Stimulated activated CD4-positive, alpha-beta T cell treated with anti-CD3 and anti-CD28 coated beads, Interleukin-1b, Interleukin-23, amount 100 ng/mL, for 48 hours (primary cell): ENCODE measurements around the gene SEC22C.
A peak's percentile ranks its signal among the peaks of the same experiment; 100 is the strongest.
"Not testable (repeated sequence)": the region's sequence is repeated elsewhere in the genome, so short reads cannot be mapped to it uniquely, and the experiment has no call there.

Experiments
- DNase-seq: peaks from one replicate; pipeline ENCODE4 v3.0.0-alpha.2; 2020

The SEC22C gene, protein sequence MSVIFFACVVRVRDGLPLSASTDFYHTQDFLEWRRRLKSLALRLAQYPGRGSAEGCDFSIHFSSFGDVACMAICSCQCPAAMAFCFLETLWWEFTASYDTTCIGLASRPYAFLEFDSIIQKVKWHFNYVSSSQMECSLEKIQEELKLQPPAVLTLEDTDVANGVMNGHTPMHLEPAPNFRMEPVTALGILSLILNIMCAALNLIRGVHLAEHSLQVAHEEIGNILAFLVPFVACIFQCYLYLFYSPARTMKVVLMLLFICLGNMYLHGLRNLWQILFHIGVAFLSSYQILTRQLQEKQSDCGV

DNA sequence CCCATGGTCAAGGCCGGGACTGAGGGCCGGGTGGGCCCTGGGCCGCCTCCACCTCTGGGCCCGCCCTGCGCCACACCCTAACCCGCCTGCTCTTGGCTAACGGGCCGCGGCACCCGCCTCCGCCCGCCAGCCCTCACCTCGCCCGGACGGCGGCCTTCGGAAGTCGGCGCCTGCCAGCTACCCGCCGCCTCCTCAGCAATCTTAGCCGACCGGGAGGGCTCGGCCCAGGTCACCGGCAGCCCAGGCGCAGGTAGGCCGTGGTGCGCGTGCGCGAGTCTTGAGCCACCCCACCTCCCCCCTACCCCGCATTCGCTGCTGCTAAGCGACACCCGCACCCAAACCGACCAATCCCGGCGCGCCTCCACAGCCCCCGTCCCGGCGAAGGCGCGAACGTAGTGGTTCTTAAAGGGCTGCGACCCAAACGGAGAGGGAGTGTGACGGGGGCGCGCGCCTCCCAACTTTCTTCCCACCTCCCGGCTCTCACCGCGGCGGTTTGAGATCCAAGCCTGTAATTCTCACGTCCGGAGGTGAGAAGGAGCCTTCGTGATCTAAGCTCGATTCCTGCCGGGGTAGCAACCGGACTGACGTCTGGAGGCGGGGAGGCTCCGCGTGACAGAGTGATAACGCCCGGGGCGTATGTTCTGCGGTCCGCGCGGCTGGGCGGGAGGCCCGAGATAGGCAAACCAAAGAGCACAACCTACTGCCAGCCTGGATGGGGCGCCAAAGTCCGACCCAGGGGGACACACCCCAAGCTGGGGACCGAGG, at the start of gene SEC22C:
Gene SEC22C (minus strand): TSS at position 259 of the 765 bp plus-strand sequence. CDS start 12,921 bp downstream, outside the sequence.
- peak; percentile 96 for DNase-seq

DNA sequence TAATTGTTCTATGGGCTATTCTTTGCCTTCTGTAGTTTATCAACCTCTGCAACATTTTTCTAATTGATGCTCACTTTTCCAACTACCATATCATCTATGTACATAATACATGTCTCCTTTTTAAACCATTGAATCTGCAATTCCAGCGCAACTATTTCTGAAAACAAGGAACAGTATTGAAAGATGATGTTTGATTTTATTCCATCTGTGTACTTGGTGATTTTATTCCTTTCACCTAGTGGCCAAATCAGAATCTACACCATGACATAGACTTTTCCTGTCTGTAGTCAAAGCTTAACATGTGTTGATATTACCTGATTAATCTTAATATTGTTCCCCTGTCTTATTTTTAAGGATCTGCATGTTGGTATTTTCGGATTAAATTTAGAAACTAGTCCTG, 31.7 kb upstream of the SEC22C start:
- DNase-seq = no peak

DNA sequence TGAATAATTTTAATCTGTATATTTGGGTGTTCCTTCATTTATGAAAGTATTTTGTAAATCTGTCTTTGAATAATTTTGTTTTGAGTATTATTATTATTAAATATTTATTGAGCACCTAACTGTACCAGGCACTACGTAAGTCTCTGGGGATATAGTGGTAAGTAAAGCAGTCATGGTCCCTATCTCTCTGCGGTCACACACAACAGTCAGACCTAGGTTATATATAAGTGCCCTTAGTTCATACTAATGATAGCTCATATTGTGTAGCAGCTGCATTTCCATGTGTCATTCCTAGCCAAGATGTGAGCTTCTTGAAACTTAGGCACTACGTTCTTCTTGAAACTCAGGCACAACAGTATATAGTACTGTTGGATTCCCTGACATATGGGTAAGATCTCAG, 31.2 kb upstream of the SEC22C start:
- no peak for DNase-seq

DNA sequence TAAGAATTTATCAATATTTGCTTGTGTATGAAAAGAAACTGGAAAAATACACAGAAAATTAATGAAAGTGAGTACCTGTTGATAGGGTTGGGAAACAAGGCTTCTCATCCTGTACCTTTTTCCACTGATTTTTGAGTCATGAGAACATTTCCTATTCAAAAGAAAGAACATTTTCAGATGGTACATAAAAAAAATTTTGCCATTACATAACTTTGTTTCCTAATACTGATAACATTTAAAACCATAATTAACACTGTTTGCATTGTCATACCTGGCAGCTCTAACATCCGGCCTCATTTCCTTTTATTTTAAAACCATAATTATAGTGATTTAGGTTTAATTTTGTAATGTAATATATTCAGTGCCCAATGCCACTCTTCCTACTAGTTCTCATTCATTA, 30.4 kb upstream of the SEC22C start:
- no peak for DNase-seq

DNA sequence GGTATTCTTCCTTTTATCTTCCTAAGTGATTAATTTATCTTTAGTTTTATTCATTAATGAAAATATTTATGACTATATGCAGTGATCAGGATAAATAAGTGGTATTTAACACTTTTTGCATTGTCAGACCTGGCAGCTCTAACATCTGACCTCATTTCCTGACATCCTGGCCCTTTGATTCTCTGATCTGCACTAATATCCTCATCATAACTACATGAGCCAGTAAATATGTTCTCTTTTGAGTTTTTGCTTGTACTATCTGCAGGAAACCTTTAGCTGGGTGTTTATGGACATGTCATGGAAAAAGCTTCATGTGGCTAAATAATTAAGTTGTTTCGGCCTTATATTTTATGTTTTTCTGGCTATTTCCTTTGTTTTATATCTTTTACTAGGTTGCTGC, 29.2 kb upstream of the SEC22C start:
- no peak for DNase-seq

DNA sequence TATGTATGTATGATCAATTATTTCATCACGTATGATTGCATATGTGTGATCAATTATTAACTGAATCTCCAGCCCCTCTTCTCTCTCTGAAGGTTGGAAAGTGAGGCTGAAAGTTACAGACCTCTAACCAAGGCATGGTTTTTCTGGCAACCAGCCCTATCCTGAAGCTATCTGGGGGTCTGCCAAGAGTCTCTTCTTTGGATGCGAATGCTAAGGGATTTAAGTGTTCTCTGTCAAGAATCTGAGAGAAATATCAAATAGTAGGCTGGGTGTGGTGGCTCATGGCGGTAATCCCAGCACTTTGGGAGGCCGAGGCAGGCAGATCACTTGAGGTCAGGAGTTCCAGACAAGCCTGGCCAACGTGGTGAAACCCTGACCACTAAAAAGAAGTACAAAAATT, 26.8 kb upstream of the SEC22C start:
- no peak for DNase-seq

DNA sequence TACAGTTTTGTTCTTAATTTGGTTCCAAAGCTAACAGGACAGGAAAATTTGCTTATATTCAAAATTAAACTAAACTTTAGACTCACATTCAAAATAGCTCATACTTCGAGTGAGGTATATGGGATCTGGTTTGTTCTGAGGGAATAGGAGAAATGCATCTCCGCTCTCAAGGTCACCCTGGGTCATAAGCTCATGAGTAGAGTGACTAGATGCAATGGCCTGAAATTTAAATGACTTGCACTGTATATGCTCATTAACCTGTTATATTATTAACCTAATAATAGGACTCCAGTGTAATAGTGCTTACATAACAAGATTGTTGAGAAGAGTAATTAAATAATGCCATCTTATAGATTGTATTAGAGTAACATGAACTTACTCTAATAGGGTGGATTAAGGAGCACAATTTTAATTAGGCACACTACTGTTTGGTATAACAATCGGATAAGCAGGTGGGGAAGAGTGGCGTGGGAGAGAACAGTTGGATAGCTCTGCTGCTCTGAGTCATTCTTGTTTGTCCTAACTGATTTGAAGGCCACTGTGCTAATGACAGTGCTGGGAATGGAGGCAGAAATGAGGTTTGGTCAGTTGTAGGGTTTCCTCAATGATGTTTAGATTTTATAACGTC, 23.9 kb upstream of the SEC22C start:
- DNase-seq = no peak

DNA sequence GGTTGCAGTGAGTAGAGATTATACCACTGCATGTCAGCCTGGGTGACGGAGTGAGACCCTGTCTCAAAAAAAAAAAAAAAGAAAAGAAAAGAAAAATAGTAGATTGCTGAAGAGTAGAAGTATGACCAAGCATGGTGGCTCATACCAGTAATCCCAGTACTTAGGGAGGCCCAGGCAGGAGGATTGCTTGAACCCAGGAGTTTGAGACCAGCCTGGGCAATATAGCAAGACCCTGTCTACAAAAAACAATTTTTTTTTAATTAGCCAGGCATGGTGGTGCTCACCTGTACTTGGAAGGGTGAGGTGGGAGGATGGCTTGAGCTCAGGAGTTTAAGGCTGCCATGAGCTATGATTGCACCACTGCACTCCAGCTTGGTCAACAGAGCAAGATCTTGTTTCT, 21.2 kb upstream of the SEC22C start:
- no peak for DNase-seq

DNA sequence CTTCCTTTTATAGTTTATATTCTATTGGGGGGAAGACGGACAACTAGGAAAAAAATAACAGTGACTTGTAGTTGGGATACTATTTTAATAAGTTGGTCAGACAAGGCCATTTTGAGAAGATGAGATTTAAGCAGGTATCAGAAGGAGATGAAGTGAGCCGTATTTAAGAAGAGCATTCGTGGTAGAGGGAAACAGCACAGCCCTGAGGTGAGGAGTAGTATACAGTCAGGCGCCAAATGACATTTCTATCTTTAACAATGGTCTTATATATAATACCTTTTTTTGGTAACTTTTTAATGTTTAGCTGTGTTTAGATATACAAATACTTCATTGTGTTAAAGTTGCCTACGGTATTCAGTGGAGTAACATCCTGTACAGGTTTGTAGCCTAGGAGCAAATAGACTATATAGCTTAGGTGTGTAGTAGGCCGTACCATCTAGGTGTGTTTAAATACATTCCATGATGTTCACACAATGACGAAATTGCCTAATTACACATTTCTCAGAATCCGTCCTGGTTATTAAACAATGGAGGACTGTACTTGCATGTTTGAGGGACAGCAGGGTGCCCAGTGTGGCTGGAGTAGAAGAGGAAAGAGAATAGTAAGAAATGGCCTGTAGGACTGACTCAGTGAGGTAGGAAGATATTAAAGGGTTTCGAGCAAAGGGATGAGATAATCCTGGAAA, 20.3 kb upstream of the SEC22C start:
- no peak for DNase-seq

DNA sequence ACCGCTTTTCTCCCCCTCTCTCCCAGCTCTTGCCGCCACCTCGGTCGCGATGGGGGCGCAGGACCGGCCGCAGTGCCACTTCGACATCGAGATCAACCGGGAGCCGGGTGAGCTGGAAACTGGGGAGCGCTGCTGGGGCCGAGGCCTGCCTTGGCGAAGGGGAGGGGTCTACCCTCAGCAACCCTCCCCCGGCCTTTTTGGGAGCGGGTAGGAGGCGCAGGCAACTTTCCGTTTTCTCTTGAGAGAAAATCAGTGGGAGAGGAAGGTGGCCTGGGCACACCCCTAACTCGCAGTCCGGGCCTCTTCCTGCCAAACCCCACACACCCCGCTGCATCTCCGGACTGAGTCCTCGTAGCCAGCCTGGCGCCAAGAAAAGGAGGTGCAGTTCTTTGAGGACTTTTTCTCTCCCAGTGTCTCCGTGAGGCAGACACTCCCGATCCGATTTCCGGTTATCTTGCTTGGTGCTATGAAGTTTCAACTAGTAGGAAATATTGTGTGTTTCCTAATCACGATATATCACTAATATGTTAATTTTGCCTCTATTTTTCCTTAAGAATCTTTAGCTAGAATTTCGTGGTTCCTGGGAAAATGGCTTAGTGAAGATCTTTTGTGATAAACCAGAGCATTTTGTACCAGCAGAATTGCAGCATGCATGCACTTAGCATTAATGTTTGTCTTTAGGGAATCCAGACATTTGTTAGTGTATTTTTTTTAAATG, 19.4 kb upstream of the SEC22C start:
- peak; percentile 66 for DNase-seq

DNA sequence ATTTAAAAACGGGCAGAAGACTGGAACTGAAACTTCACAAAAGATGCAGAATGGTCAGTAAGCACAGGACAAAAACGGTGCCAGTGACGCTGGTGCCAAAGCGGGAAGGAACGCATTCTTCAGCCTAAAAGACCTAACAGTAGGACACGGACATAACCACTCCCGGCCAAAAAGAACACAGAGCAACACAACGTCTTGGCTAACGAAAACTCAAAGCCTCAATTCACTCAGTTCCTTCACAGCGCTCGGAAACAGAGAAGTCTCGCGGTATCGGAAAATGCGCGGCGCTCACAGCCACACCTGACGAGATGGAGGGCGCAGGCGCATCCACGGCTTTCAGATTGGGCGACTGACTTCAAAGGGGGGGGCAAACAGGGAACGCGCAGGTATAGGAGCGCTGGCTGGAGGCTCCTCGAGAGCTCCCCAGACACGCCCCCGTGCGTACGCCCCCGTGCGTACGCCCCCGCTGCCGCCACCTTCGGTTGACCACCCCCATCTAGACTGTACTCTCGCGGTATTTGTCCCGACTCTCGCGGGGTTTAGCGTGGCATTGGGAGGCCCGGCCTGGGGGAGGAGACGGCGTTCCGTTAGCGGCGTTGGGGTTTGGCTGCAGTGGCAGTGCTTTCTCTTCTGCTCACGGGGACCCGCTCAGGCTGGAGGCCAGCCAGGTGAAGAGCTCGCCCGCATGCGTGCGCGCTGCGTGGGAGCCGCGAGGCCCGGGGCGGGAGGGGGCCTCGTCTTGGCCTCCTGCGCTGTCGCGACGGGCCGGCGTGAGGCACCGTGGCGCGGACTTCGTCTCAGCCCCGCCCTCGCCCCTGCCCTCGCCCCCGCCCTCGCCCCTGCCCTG, 18.6 kb upstream of the SEC22C start, which contains the start of gene NKTR:
Gene NKTR (plus strand): TSS at position 576 of the 847 bp plus-strand sequence. CDS start 321 bp downstream, outside the sequence.
- peak; percentile 99 for DNase-seq

DNA sequence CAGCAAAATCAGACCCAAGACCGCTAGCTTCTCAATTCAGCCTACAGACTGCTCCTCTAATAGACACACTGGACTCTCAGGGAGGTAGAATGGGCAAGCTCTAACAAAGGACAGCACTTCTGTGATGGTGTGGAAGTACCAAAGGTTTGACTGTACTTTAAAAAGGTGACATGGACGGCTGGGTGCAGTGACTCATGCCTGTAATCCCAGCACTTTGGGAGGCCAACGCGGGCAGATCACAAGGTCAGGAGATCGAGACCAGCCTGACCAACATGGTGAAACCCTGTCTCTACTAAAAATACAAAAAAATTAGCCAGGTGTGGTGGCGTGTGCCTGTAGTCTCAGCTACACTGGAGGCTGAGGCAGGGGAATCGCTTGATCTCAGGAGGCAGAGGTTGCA, 15.3 kb upstream of the SEC22C start:
- not testable (repeated sequence) for DNase-seq

DNA sequence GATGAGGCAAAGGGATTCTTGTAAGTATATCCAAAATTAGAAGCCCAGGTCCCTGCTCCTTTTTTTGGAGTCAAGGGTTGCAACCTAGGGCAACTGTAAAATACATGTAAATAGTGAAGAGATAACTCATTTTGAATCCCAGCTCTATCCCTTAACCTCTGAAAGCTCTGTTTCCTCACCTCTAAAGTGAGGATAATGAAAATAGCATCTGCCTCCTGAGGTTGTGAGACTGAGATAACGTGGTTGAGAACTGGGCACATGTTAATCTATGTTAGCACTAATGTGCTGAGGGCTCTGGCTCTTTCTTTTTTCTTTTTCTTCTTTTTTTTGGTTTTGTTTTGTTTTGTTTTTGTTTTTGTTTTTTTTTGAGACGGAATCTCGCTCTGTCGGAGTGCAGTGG, 13.9 kb upstream of the SEC22C start:
- no peak for DNase-seq

DNA sequence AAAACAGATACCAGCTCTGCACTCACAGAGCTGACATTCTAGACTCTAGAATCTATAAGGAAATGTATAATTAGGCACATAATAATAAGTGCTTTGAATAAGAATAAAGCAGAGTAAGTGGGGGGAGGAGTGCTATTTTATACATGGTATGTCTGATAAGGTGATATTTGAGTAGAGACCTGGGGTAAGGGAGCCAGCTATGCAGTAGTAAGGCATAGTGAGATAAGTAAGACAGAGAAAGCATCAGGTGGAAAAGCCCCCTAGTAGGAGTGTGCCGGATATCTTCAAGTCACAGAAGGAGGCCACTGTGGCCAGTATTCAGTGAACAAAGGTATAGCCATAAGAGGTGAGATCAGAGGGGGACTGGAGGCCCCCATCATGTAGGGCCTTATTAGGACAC, 11.9 kb upstream of the SEC22C start:
- DNase-seq = no peak

DNA sequence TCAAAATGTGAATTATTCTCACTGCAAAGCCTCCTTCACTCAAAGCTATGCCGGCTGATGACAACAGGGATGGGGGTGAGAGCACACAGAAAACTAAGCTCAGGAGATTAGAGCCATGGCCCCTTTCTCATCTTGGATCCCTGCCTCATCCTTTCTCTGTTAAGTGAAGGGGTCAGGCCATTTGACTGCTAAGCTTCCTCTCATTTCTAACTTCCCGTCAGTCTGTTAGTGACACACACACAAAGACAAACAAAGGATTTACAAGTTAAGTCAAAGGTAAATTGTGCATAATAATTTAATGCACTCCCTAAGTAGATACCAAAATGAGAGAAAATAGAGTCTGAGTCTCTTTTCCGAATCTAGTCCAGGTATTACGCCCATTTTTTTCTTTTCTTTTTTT, 10.0 kb upstream of the SEC22C start:
- DNase-seq = no peak

DNA sequence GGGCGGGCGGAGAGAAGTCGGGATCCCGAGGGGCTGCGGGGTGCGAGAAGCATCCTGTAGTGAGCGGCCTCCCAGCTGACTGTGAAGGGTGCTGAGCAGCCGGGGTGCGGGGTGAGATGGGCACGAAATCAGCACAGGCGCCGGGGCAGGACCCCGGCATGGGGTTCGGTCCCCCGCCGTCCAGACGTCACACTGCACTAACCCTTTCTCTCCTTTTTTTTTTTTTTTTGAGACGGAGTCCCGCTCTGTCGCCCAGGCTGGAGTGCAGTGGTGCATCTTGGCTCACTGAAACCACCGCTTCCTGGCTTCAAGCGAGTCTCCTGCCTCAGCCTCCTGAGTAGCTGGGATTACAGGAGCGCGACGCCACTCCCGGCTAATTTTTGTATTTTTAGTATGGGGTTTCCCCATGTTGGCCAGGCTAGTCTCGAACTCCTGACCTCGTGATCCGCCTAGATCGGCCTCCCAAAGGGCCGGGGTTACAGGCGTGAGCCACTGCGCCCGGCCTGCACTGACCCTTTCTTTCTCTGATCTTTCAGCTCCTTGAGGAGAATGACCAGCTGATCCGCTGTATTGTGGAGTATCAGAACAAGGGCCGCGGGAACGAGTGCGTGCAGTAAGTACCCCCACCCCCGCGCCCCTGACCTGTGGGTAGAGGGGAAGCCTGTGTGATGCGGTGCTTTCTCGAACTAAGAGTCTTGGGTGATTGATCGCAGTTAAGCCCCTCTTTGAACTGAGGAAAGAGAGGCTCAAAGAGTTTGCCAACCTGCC, 9.4 kb upstream of the SEC22C start:
- DNase-seq = no peak

DNA sequence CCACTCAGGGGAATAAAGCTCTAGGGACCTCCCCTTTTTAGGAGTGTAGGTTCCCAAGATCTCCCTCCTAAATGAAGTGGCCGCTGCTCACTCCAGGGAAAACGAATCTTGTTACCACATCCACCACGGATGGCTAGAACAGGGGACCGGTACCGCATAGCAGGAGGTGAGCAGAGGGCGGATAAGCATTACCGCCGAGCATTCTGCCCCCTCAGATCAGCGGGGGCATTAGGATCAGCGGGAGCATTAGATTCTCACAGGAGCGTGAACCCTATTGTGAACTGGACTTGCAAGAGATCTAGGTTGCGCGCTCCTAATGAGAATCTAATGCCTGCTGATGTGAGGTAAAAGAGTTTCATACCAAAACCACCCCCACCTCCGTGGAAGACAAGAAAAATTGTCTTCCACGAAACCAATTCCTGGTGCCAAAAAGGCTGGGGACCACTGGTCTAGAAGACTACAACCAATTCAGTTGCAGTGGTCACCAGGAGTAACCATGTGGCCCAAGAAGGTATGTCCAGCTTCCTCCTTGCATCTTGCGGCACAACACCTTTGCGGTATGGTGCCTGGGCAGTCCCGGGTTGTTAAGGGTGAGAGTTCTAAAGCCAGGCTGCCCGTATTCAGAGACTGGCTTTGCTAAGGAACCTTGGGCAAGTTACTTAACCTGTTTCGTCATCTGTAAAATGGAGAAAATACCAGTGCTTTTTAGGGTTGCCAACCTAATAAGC, 7.8 kb upstream of the SEC22C start:
- no peak for DNase-seq

DNA sequence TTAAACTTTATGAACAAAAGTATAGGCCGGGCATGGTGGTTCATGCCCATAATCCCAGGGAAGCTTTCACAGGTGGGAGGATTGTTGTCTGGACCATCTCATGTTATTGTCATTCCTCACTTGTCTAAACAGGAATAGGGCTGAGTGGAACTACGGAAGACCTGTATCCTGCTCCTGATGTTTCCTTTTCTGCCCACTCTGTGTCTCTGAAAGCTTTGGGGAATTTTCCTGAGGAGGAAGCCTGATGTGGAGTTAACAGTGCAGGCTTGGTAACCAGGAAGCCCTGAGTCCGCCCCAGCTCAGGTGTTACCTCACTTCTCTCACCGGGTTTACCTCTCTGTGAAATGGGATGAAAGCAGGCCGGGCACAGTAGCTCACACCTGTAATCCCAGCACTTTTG, 6.9 kb upstream of the SEC22C start:
- no peak for DNase-seq

DNA sequence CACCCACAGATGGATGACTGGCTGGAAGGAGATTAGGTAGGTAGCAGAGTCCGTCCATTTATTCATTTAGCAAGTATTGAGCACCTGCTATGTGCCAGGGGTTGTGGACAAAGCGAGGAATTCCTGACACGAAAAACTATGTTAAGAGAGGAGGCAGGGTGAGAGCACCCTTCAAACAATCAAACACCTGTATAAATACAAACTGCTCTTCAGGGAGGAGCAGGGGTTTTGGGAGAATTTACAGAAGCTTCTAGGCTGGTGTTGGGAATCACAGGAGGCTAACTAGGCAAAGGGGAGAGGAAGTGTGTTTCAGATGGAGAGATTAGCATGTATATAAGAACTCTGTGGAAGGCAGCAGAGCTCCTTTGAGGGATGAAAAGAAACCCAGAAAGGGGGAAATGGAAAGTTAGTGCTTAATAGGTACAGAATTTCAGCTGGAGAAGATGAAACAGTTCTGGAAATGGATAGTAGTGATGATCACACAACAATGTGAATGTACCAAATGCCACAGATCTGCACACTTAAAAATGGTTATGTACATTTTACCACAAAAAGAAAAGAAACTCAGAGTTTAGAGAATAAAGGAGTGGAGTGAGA, 805 bp upstream of the SEC22C start:
- no peak for DNase-seq

DNA sequence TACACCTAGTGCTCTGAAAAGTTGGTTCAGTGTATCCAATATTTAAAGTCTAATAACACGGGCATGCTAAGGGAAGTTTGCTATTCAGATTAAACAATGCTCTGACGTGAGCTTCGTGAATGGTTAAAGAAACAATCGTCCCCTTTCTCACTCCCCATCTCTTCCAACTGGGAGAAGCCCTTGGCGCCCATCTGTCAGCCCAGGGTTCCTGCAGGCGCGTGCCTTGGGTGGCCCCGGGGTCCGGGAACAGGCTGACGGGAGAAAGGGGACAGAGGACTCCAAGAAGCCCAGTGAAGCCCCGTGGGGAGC, 413 bp downstream of the SEC22C start:
- DNase-seq = no peak
